KMS-11 (cell line): ENCODE data around the gene CPNE1.

Source experiments
- H2AFZ ChIP-seq: fragments of 200-600 bp; sonication (generic); 2 replicates; pipeline ENCODE4 v1.6.1; 2016; ENCODE audit warnings: antibody characterized with exemption, mixed run types, low read depth
- H3K27ac ChIP-seq: fragments of 200-600 bp; sonication (generic); 2 replicates; pipeline ENCODE4 v1.6.1; 2016; ENCODE audit warnings: mild to moderate bottlenecking, mixed run types
- H3K27me3 ChIP-seq: fragments of 200-600 bp; sonication (generic); 2 replicates; pipeline ENCODE4 v1.6.1; 2017; ENCODE audit warnings: mild to moderate bottlenecking, low read depth, mixed run types, moderate library complexity; ENCODE audit not compliant: insufficient read depth
- H3K36me3 ChIP-seq: fragments of 200-600 bp; sonication (generic); 2 replicates; pipeline ENCODE4 v1.6.1; 2017; ENCODE audit warnings: mild to moderate bottlenecking, mixed run types; ENCODE audit not compliant: insufficient read depth
- H3K4me1 ChIP-seq: fragments of 200-600 bp; sonication (generic); 2 replicates; pipeline ENCODE4 v1.6.1; 2016; ENCODE audit warnings: mild to moderate bottlenecking, low read depth, mixed run types; ENCODE audit not compliant: poor library complexity, severe bottlenecking
- H3K4me2 ChIP-seq: fragments of 200-600 bp; sonication (generic); 2 replicates; pipeline ENCODE4 v1.7.0; 2016; ENCODE audit warnings: mild to moderate bottlenecking, mixed run types
- H3K4me3 ChIP-seq: fragments of 200-600 bp; sonication (generic); IDR thresholded peaks from 2 replicates; pipeline ENCODE4 v1.6.1; 2017; ENCODE audit warnings: low read depth, low read length, mixed read lengths; ENCODE audit not compliant: insufficient read depth
- H3K79me2 ChIP-seq: fragments of 200-600 bp; sonication (generic); 2 replicates; pipeline ENCODE4 v1.6.1; 2016; ENCODE audit warnings: low read depth, mixed run types; ENCODE audit not compliant: insufficient read depth
- H3K9ac ChIP-seq: fragments of 200-600 bp; sonication (generic); 2 replicates; pipeline ENCODE4 v1.6.1; 2016; ENCODE audit warnings: mild to moderate bottlenecking, mixed run types
- H4K20me1 ChIP-seq: fragments of 200-600 bp; sonication (generic); 2 replicates; pipeline ENCODE4 v1.6.1; 2016; ENCODE audit warnings: mild to moderate bottlenecking, mixed run types; ENCODE audit not compliant: insufficient read depth
- CTCF ChIP-seq: fragments of 200-600 bp; sonication (generic); conservative IDR thresholded peaks from 2 replicates; pipeline ENCODE4 v1.6.1; 2017; ENCODE audit warnings: low read depth, mild to moderate bottlenecking, antibody characterized with exemption, low read length, moderate library complexity, mixed read lengths

The CPNE1 gene

GRCh38 chr20:35600993-35601973 is 63.4 kb downstream of the CPNE1 start:
- Histone ChIP-seq H3K79me2 (no peaks in the 10 kb centered on the region), H3K36me3 (no peaks in the 10 kb centered on the region), H3K4me1 (peaks cover 41% of the 10 kb centered on the region), H3K4me2 (peak overlapping the region; percentile 30; the same call in 1 of the 2 replicates), H3K27me3 (no peaks in the 10 kb centered on the region), H2AFZ (peak overlapping the region; percentile 65), H3K4me3 (no peak overlapping the region), H3K9ac (peak overlapping the region; percentile 35; the same call in 1 of the 2 replicates), H3K27ac (no peak overlapping the region), H4K20me1 (no peaks in the 10 kb centered on the region)
- no peak for TF ChIP-seq CTCF

GRCh38 chr20:35600176-35600992 is 64.3 kb downstream of the CPNE1 start:
- peaks cover 32% of the 10 kb centered on the region for H3K4me1 ChIP-seq
- H3K27me3 ChIP-seq, result no peaks in the 10 kb centered on the region
- H3K27ac ChIP-seq, result no peak overlapping the region
- no peak overlapping the region for H3K4me3 ChIP-seq
- no peak overlapping the region for H3K9ac ChIP-seq
- no peaks in the 10 kb centered on the region for H3K79me2 ChIP-seq
- no peak overlapping the region for H2AFZ ChIP-seq
- no peak overlapping the region for H3K4me2 ChIP-seq
- H3K36me3 ChIP-seq, result no peaks in the 10 kb centered on the region
- H4K20me1 ChIP-seq, result no peaks in the 10 kb centered on the region
- no peak for TF ChIP-seq CTCF

GRCh38 chr20:35599776-35600120 is 65.0 kb downstream of the CPNE1 start:
- Histone ChIP-seq H4K20me1 (no peaks in the 10 kb centered on the region), H2AFZ (no peak overlapping the region), H3K27ac (no peak overlapping the region), H3K4me3 (no peak overlapping the region), H3K36me3 (no peaks in the 10 kb centered on the region), H3K9ac (no peak overlapping the region), H3K4me1 (peaks cover 25% of the 10 kb centered on the region), H3K4me2 (no peak overlapping the region), H3K79me2 (no peaks in the 10 kb centered on the region), H3K27me3 (no peaks in the 10 kb centered on the region)
- no peak for TF ChIP-seq CTCF

- TF ChIP-seq CTCF, result no peak
- no peak overlapping the region for H3K4me3 ChIP-seq
- no peak overlapping the region for H3K27ac ChIP-seq
- H3K4me1 ChIP-seq, result peaks cover 23% of the 10 kb centered on the region
- H3K9ac ChIP-seq, result no peak overlapping the region
- no peaks in the 10 kb centered on the region for H4K20me1 ChIP-seq
- H3K79me2 ChIP-seq, result no peaks in the 10 kb centered on the region
- no peaks in the 10 kb centered on the region for H3K27me3 ChIP-seq
- H2AFZ ChIP-seq, result no peak overlapping the region
- no peak overlapping the region for H3K4me2 ChIP-seq
- no peaks in the 10 kb centered on the region for H3K36me3 ChIP-seq
These were observed 65.6 kb downstream of the CPNE1 start for GRCh38 chr20:35598899-35599775.
